CD4-positive, alpha-beta T cell treated with Interleukin-17A for 1 hour (primary cell): ENCODE measurements around the gene DNPEP.

Source experiments
- DNase-seq: peaks from one replicate; pipeline ENCODE4 v3.0.0-alpha.2; 2020

Gene DNPEP

GRCh38 chr2:219353129-219353528 lies 34.6 kb downstream of the DNPEP start:
- no peak for DNase-seq

- peak; percentile 63 for DNase-seq
These were observed 35.2 kb downstream of the DNPEP start for GRCh38 chr2:219352448-219353023.

DNA sequence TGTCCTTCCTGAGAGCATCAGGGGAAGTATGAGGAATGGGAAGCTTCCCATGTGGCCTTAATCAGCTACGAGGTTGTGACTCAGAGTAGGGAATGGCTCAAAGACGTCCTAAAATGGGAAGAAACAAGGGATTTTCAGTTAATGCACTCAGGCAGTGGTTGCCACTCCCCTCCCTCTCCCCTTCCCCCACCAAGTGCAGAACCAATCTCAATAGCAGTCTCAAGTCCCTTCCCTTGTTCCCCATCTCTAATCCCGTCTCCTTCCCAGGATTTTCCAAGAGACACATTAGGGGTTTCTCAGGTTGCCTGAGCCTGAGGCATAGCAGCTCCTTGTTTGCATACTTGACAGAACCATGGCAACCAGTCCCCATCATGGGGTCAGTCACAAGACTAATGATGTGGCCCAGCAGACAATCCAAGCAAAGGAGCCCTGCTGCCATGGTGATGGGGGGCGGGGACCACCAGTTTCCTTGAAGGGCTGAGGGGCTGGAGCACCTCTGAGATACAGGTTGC lies 36.9 kb downstream of the DNPEP start:
- DNase-seq = no peak

- DNase-seq = no peak
These were observed 37.5 kb downstream of the DNPEP start for GRCh38 chr2:219350215-219350614.

GRCh38 chr2:219344751-219345430 lies 42.8 kb downstream of the DNPEP start:
- DNase-seq = no peak

- no peak for DNase-seq
These were observed 52.3 kb downstream of the DNPEP start for GRCh38 chr2:219335373-219335786.

- no peak for DNase-seq
These were observed 53.6 kb downstream of the DNPEP start for GRCh38 chr2:219334076-219334475.

DNA sequence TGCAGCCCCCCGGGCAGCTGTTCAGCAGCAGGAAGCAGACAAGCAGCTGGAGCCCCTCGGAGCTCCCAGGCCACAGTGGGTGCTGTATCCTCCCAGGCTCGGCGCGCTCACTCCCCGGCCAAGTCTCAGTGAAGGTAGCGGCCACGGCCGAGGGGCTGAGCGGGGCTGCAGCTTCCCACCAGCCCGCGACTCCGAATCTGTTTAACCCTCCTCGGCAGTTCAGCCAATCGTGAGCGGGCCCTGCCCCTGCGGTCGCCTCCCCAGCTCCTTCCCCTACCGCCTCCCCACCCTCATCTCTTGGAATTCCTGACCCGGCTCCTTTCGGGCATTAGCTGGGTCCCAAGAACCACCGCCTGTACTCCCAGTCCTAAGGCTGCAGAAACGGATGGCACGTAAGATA lies 55.2 kb downstream of the DNPEP start, which contains the start of gene RESP18:
TSS of gene RESP18 (minus strand) at position 203 of the 400 bp plus-strand sequence.
- no peak for DNase-seq

GRCh38 chr2:219331560-219332213 lies 56.0 kb downstream of the DNPEP start:
- no peak for DNase-seq

- no peak for DNase-seq
These were observed 60.0 kb downstream of the DNPEP start for GRCh38 chr2:219327719-219328118.

- no peak for DNase-seq
These were observed 61.9 kb downstream of the DNPEP start for GRCh38 chr2:219325657-219326315.

DNA sequence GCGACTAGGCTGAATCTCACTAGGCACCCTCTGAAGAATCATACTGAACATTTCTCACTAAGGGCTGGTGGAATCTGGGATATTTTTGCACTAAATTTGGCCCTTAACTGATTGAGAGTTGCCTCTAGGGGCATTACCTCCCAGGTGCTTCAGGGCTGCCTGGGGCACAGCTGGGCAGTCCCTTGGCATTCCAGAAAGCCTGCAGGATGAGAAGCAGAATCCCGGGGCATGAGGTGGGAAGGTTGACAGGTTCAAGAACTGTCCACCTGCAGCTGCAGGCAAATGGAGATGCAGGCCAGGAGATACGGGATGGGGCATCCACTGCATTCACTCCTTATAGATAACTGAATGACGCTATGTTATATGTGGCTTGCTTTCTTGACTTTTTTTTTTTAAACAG lies 62.6 kb downstream of the DNPEP start:
- DNase-seq = no peak

GRCh38 chr2:219323434-219323833 lies 64.3 kb downstream of the DNPEP start:
- no peak for DNase-seq
